Transverse colon (tissue), 4 donors: ENCODE results near the gene PAPPA.

Source experiments
- CTCF ChIP-seq, 5 experiments: fragments of 200-600 bp in 3 of 5; fragments of 450-650 bp in 2 of 5; sonication (generic) in 3 of 5; IDR thresholded peaks; 1 replicate in 2 of 5; 2 replicates in 3 of 5; pipeline ENCODE4 v1.5.1; 2016 to 2017; ENCODE audit warnings: antibody characterized with exemption in 5 of 5, inconsistent platforms in 3 of 5, mild to moderate bottlenecking in 2 of 5, moderate library complexity in 1 of 5
- EP300 ChIP-seq: sonication (generic); formaldehyde crosslinking; IDR thresholded peaks from one replicate; pipeline ENCODE4 v1.6.1; 2017; ENCODE audit warnings: antibody characterized with exemption, low read depth
- POLR2A ChIP-seq: fragments of 450-650 bp; IDR thresholded peaks from one replicate; pipeline ENCODE4 v1.6.1; 2016; ENCODE audit warnings: antibody characterized with exemption, mild to moderate bottlenecking, moderate library complexity
- POLR2AphosphoS5 ChIP-seq, 3 donors: sonication (generic); formaldehyde crosslinking; IDR thresholded peaks; one replicate each; pipeline ENCODE4 v1.6.1; 2016; ENCODE audit warnings: antibody characterized with exemption in 3 of 3

GRCh38 chr9:116442528-116442927 is 288.9 kb downstream of the PAPPA start:
- no peak for TF ChIP-seq POLR2A
- no peak for TF ChIP-seq EP300
- TF ChIP-seq CTCF (IDR thresholded peaks at IDR 0.05): no peak
- no peak for TF ChIP-seq POLR2AphosphoS5 (IDR thresholded peaks at IDR 0.05)
